Esophagus (tissue), 2 donors: ENCODE measurements around the gene PIEZO2. TPM values are rescaled to one million over a fixed set of nuclear protein-coding genes. Genes with fewer than 3 reads are reported as not detected.

ENCODE experiments used
- H3K27ac ChIP-seq, 2 donors: one replicate each; pipeline ENCODE4 v1.5.1; 2013; ENCODE audit warnings: low read depth in 2 of 2, mild to moderate bottlenecking in 2 of 2, inconsistent platforms in 1 of 2, low read length in 1 of 2, moderate library complexity in 1 of 2
- H3K27me3 ChIP-seq, 2 donors: one replicate each; pipeline ENCODE4 v1.6.1; 2013; ENCODE audit warnings: low read length in 2 of 2, control low read depth in 1 of 2, mild to moderate bottlenecking in 1 of 2; ENCODE audit not compliant: insufficient read depth in 2 of 2, control insufficient read depth in 1 of 2
- H3K36me3 ChIP-seq, 2 donors: one replicate each; pipeline ENCODE4 v1.6.1; 2013; ENCODE audit warnings: low read length in 1 of 2; ENCODE audit not compliant: control insufficient read depth in 2 of 2, insufficient read depth in 2 of 2
- H3K4me1 ChIP-seq, 2 donors: one replicate each; pipeline ENCODE4 v1.6.1; 2013; ENCODE audit warnings: low read length in 1 of 2; ENCODE audit not compliant: control insufficient read depth in 2 of 2, insufficient read depth in 2 of 2
- H3K4me3 ChIP-seq, 2 donors: one replicate each; pipeline ENCODE4 v1.5.1; 2013; ENCODE audit warnings: low read length in 2 of 2, mild to moderate bottlenecking in 2 of 2, low read depth in 1 of 2, moderate library complexity in 1 of 2
- H3K9me3 ChIP-seq, 2 donors: one replicate each; pipeline ENCODE4 v1.6.1; 2013; ENCODE audit warnings: mild to moderate bottlenecking in 2 of 2, low read depth in 1 of 2, low read length in 1 of 2, moderate library complexity in 1 of 2; ENCODE audit not compliant: control insufficient read depth in 2 of 2, insufficient read depth in 1 of 2
- WGBS, 2 donors: extraction: QIAGEN DNeasy Blood & Tissue Kit; methylation state at CpG; one replicate each; pipeline ENCODE4 v1.1.7; 2013; 5-methylcytosine and 5-hydroxymethylcytosine counted together
- polyA plus RNA-seq, 2 donors: library from polyadenylated mRNA; stranded (reverse); fragments of 200-250 nt; gene quantifications; one replicate each; pipeline ENCODE4 v1.2.3, GENCODE V29; 2013
- donor health status: healthy with polysubstance abuse.
- donor health status: Bipolar disorder and iron deficiency.

The PIEZO2 gene
- polyA plus RNA-seq, 2 donors = 0.37 to 0.66 TPM

DNA sequence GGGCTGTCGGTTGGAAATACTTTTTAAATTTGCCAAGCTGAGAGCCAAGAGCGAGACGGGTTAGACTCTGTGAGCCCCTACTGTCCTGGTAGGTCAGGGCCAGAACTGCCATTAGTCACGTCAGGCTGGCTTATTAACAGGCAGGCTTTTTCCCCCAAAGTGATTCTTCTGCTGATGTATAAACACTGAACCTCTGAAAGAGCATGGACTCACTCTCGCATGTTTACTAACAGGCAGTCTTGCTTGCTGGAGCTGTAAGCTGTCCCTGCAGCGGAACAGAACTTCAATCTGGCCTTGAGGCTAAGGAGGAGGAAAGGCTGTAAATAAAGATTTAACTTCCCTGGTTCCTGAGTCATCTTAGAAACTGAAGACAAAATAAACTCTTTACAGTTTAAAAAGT is 288.4 kb downstream of the PIEZO2 start:
- Histone ChIP-seq H3K4me3 (no peak overlapping the region), H3K9me3 (no peaks in the 10 kb centered on the region), H3K27me3 (no peaks in the 10 kb centered on the region), H3K4me1 (no peaks in the 10 kb centered on the region), H3K36me3 (no peaks in the 10 kb centered on the region), H3K27ac (no peak overlapping the region)
- 54 to 63% methylated on average over 6 of the region's 6 CpGs for WGBS, 2 donors

DNA sequence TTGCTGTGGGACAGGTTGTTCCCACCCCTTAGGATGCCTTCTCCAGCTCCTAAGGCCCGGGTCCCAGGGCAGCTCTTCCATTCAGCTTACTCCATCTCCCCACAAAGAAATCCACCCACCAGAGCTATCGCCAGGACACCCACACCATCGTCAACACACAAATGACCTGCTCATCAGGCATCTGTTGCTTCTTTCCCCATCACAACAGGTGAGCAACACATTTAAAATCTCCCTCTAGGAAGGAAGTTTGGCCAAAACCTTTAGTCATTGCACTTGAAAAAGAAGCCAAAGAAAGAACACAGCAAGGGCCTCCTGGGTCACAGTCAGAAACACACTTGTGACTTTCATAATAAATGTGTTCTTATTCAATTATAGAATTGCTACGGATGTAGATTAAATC is 289.0 kb downstream of the PIEZO2 start:
- Histone ChIP-seq H3K36me3 (no peaks in the 10 kb centered on the region), H3K27me3 (no peaks in the 10 kb centered on the region), H3K4me3 (no peak overlapping the region), H3K27ac (no peak overlapping the region), H3K9me3 (no peaks in the 10 kb centered on the region), H3K4me1 (no peaks in the 10 kb centered on the region)
- WGBS, 2 donors = 66 to 73% methylated on average over 4 of the region's 4 CpGs

DNA sequence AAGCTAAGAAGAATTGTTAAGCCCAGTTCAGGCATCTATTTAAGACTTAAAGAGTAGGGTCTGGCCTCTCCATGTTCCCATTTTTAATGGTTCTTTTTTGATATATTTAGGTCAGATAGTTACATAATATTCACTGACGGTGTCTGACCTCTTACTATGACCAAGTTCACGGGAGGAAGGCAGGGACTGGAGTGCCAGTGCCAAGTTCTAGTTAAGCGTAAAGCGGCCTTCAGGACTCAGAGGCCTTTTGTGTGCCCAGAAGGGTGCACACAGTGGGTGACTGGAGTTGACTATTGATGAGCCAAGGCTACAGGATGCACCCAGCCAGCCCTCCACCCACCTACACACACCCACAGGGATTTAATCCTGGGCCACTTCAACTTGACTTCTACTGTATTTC is 290.9 kb downstream of the PIEZO2 start:
- WGBS, 2 donors = 86 to 89% methylated on average over 4 of the region's 4 CpGs
- no peaks in the 10 kb centered on the region for H3K9me3 ChIP-seq
- no peaks in the 10 kb centered on the region for H3K4me1 ChIP-seq
- H3K27ac ChIP-seq = no peak overlapping the region
- H3K27me3 ChIP-seq = no peaks in the 10 kb centered on the region
- no peak overlapping the region for H3K4me3 ChIP-seq
- H3K36me3 ChIP-seq = no peaks in the 10 kb centered on the region

DNA sequence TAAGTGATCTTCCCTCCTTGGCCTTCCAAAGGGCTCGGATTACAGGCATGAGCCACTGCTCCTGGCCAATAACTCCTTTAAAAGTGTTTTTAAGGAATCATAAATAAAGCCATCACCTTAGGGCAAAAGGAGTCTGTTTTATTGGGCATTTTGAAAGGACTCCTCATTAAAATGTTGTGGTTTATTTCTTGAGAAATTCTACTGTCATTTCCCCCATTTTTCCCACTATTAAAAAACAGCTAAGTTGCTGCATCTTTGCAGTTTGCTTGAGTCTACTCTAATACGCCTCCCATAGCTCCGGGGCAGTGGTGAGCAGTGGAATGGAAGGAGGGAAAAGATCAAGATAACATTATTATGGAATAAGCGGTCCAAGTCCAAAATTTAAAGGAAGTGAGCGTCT is 293.2 kb downstream of the PIEZO2 start:
- Histone ChIP-seq H3K9me3 (no peaks in the 10 kb centered on the region), H3K27me3 (no peaks in the 10 kb centered on the region), H3K4me3 (no peak overlapping the region), H3K36me3 (no peaks in the 10 kb centered on the region), H3K27ac (no peak overlapping the region), H3K4me1 (no peaks in the 10 kb centered on the region)
- 70 to 79% methylated on average over 5 of the region's 5 CpGs for WGBS, 2 donors

DNA sequence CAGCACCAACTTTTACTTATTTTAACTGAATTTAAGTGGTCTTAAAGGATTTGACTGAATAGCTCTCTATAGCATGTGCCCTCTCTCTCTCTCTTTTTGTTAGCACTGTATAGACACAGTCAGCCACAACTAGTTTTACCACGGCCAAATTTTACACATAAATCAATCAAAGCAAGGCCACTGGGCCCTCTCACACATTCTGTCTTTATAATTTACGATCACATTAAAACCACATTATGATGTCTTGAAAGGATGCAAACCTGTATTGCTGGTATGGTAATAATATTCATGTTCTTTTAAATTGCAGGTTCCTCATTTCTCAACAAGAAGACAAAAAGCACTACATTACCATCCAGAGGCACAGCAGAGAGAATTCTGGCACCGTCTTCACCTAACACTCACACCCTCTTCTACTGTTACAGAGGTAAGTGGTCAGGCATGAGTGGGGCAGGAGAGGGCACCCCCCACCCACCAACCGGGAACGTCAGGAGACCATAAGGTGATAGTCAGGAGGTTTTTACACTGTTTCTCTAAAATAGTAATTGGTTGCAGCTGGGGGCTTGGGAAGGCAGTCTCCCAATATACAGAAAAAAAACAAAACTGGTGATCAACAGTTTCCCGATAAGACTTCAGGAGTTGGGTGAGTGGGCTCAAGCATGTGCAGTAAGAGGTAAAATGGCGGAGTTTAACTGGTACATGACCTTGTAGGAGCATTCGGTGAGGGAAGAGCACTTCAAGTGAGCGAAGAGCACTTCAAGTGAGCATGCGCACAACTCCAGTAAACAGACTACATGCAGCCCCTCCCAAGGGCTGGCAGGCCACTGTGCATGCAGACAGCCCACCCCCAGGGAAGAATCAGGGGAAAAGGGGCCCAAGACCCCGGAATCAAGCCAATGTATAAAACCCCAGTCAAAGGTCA is 296.7 kb downstream of the PIEZO2 start:
- no peaks in the 10 kb centered on the region for H3K27me3 ChIP-seq
- H3K4me3 ChIP-seq = no peak overlapping the region
- WGBS, 2 donors = 74 to 81% methylated on average over 11 of the region's 11 CpGs
- H3K27ac ChIP-seq = no peak overlapping the region
- H3K4me1 ChIP-seq = no peaks in the 10 kb centered on the region
- no peaks in the 10 kb centered on the region for H3K36me3 ChIP-seq
- H3K9me3 ChIP-seq = no peaks in the 10 kb centered on the region

DNA sequence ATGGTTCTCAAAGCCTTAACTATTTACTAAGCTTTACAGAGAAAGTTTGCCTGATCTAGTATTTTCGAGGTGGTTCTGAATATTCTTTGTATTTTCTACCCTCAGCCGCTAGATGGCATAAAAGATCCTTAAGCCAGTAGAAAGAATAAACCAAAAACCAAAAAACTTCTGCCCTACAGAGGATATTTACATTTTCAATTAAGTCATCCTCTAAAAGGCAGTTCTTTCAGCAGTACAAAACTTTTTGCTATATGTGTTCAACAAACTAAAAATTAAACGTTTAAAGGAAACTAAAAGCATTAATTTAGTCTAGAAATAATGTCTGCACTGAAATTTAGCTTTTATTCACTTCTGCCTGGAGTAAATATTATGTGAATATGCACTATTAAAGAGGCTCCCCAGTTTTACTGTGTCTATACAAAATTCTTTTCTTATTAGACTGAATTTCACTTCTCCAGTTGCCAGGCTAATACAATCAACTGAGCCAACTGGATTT is 297.5 kb downstream of the PIEZO2 start:
- WGBS, 2 donors = 0 to 1% methylated on average over 3 of the region's 3 CpGs

DNA sequence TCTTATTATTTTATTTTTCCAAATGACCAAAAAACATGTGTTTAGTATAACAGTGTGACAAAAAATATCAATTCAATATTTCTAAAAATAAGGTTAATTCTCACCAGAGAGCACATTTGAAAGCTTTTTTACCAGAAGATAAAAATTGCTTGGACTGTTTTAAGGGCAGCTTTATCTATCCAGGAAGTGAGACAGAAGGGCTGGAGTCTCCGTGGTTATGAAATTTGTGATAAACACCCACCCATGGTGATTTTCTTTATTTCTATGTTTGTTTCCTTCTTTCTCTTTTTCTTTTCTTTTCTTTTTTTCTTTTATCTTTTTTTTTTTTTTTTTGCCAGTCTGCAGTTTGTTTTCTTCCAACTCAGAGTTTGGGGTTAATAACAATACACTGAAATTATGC is 298.5 kb downstream of the PIEZO2 start:
- Histone ChIP-seq H3K27ac (no peak overlapping the region), H3K4me1 (no peaks in the 10 kb centered on the region), H3K9me3 (no peaks in the 10 kb centered on the region), H3K36me3 (no peaks in the 10 kb centered on the region), H3K4me3 (no peak overlapping the region), H3K27me3 (no peaks in the 10 kb centered on the region)
- 20 to 47% methylated on average over 1 of the region's 1 CpG for WGBS, 2 donors

More for the DNA sequence above, 297.5 kb downstream of the PIEZO2 start:
- H3K36me3 ChIP-seq = no peaks in the 10 kb centered on the region
- H3K4me1 ChIP-seq = no peaks in the 10 kb centered on the region
- no peaks in the 10 kb centered on the region for H3K27me3 ChIP-seq
- H3K4me3 ChIP-seq = no peak overlapping the region
- H3K9me3 ChIP-seq = no peaks in the 10 kb centered on the region
- no peak overlapping the region for H3K27ac ChIP-seq

DNA sequence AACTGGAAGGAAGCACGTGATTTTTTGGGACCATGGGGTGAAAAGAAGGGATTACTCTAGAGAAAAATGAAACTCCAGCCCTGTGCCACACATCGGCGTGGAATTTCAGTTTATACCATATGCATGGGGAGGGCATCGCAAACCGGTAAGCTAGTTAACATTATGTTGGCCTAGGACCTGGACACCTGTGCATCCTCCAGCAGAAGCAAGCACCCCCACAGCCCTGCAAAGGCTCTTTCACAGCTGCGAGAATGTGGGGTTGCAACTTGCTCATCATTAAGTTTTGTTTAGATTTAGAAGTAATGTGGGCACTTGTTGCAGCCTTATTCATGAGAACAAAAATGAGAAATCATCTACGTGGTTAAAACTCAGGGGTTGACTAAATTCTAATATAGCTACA is 299.2 kb downstream of the PIEZO2 start:
- H3K4me3 ChIP-seq = no peak overlapping the region
- H3K36me3 ChIP-seq = no peaks in the 10 kb centered on the region
- no peaks in the 10 kb centered on the region for H3K27me3 ChIP-seq
- no peaks in the 10 kb centered on the region for H3K4me1 ChIP-seq
- no peaks in the 10 kb centered on the region for H3K9me3 ChIP-seq
- H3K27ac ChIP-seq = no peak overlapping the region
- WGBS, 2 donors = 83% methylated on average over 7 of the region's 7 CpGs

DNA sequence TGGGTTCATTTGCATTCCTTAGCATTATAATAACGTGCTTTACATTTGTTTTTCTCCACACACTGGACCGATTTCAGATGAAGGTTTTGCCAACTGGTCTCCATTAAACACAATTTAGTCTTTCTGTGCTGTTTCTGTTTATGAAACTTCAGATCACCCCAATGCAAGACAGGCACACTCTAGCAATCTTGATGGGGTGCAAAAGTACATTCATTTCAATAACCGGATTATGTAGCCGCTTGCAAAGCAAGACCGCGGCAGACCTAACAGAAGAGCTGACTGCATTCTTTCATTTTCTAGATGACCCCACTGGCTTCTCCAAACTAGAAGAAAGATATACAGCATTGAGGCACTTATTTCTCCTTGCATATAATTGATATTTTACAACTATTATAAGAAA is 301.5 kb downstream of the PIEZO2 start:
- H3K4me1 ChIP-seq = no peaks in the 10 kb centered on the region
- WGBS, 2 donors = 68 to 78% methylated on average over 6 of the region's 6 CpGs
- no peak overlapping the region for H3K4me3 ChIP-seq
- H3K36me3 ChIP-seq = no peaks in the 10 kb centered on the region
- no peak overlapping the region for H3K27ac ChIP-seq
- H3K9me3 ChIP-seq = no peaks in the 10 kb centered on the region
- no peaks in the 10 kb centered on the region for H3K27me3 ChIP-seq

DNA sequence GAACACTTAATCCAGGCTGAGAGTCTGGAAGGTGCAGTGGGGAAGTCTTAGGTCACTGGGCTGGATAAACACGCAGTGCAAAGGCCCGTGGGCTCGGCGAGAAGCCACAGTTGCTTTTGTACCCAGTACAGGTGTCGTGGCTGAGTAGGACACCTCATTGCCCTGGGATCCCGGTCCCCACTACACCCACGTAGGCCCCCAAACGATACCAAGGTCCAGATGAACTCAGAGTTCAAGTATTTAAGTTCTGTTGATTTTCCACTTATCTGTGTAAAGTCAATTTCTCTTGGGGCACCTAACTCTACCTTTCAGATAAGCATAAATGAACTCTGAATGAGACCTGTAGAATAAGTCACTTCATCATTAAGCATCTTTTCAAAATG is 302.0 kb downstream of the PIEZO2 start:
- H3K4me3 ChIP-seq = no peak overlapping the region
- no peaks in the 10 kb centered on the region for H3K36me3 ChIP-seq
- H3K4me1 ChIP-seq = no peaks in the 10 kb centered on the region
- H3K27ac ChIP-seq = no peak overlapping the region
- H3K27me3 ChIP-seq = no peaks in the 10 kb centered on the region
- H3K9me3 ChIP-seq = no peaks in the 10 kb centered on the region
- WGBS, 2 donors = 70 to 85% methylated on average over 8 of the region's 8 CpGs
